ENCODE data around the gene ARHGAP6. TPM values are rescaled to one million over a fixed set of nuclear protein-coding genes. Genes with fewer than 3 reads are reported as not detected.

ARHGAP6 gene
- total RNA-seq, 4 donors from 2014 or later = 2.1 to 30.5 (median 4.9) TPM

DNA sequence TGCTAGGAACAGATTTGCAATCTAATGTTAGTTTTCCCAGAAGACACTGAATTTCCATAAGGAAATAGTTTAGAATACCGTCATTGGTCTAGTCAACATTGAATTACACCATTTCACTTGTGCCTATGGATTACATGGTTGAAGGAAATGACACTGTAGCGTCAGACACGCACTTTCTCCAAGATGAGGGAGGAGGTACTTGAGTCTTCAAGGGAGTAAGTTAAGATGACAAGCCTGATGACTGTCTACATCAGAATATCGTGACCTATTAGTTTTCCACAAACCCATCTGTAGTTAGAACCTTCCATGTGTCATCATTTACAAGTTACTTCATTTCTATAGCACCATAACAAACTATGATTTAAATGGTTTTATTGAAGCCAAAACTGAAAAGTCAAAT, 218.8 kb downstream of the ARHGAP6 start:
- no peak for DNase-seq
- Histone ChIP-seq H3K9me3 (no peaks in the 10 kb centered on the region), H3K27me3 (no peaks in the 10 kb centered on the region), H3K27ac (peak overlapping the region in 1 of 4 donors; percentile 22), H3K4me3 (no peak overlapping the region), H3K36me3 (no peaks in the 10 kb centered on the region), H3K4me1 (no peaks in the 10 kb centered on the region)
- no peak for TF ChIP-seq POLR2A (IDR thresholded peaks at IDR 0.05)
- TF ChIP-seq, protein P1, sequence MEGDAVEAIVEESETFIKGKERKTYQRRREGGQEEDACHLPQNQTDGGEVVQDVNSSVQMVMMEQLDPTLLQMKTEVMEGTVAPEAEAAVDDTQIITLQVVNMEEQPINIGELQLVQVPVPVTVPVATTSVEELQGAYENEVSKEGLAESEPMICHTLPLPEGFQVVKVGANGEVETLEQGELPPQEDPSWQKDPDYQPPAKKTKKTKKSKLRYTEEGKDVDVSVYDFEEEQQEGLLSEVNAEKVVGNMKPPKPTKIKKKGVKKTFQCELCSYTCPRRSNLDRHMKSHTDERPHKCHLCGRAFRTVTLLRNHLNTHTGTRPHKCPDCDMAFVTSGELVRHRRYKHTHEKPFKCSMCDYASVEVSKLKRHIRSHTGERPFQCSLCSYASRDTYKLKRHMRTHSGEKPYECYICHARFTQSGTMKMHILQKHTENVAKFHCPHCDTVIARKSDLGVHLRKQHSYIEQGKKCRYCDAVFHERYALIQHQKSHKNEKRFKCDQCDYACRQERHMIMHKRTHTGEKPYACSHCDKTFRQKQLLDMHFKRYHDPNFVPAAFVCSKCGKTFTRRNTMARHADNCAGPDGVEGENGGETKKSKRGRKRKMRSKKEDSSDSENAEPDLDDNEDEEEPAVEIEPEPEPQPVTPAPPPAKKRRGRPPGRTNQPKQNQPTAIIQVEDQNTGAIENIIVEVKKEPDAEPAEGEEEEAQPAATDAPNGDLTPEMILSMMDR (IDR thresholded peaks at IDR 0.05) = no peak

DNA sequence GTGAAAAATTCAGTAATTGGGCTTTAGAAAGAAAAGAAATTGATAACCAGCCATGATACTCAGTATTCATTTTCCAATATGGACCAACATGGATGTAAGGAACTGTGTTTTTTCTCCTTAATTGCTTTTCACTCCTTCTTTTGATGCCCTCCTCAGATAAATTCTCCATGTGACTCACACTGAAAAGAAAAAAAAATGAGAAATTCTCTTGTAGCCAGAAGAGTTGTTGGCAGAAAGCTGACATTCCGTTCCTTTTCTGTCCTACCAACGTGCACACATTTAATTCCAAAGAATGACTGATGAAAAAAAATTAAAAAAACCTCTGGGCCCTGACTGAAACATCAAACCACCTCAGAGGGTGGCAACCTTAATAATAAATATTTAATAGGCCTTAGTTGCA, 219.4 kb downstream of the ARHGAP6 start:
- H3K36me3 ChIP-seq = no peaks in the 10 kb centered on the region
- no peaks in the 10 kb centered on the region for H3K27me3 ChIP-seq
- H3K4me1 ChIP-seq = no peaks in the 10 kb centered on the region
- no peaks in the 10 kb centered on the region for H3K9me3 ChIP-seq
- no peak for DNase-seq
- H3K27ac ChIP-seq = no peak overlapping the region
- no peak overlapping the region for H3K4me3 ChIP-seq
- TF ChIP-seq, protein P1 (IDR thresholded peaks at IDR 0.05) = no peak
- TF ChIP-seq POLR2A (IDR thresholded peaks at IDR 0.05) = no peak

DNA sequence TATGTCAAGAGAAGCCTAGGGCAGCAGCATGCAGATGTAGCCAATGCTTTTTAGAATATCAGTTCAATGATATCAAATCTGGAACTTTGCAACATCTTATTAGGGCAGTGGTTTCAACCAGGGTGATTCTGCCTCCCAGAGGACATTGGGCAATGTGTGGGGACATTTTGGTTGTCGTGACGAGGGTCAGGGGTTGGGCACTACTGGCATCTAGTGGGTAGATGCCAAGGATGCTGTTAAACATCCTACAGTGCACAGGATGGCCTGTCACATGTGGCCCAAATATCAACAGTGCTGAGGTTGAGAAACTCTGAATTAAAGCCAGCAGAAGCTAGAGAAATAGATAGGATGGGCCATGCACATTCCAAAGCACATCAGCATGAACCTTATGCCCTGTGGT, 220.2 kb downstream of the ARHGAP6 start:
- H3K27me3 ChIP-seq = no peaks in the 10 kb centered on the region
- no peak for DNase-seq
- no peaks in the 10 kb centered on the region for H3K9me3 ChIP-seq
- H3K27ac ChIP-seq = no peak overlapping the region
- H3K36me3 ChIP-seq = no peaks in the 10 kb centered on the region
- no peak overlapping the region for H3K4me3 ChIP-seq
- no peaks in the 10 kb centered on the region for H3K4me1 ChIP-seq
- no peak for TF ChIP-seq POLR2A (IDR thresholded peaks at IDR 0.05)
- TF ChIP-seq, protein P1 (IDR thresholded peaks at IDR 0.05) = peak in 1 of 6 experiments; percentile 12

DNA sequence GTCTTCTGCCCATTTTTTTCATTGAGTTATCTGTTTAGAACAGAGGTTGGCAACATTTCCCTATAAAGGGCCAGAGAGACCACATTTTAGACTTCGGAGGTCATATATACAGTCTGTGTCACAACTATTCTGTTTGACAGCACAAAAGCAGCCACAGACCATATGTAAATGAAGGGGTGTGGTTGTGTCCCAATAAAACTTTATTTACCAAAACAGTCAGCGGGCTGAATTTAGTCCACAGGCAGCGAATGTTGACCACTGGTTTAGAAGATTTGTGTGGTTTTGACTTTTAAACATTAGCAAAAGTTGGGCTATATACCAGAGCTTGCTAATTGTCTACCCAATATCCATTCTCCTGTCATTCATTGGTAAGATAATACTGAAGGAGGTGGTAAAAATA, 221.7 kb downstream of the ARHGAP6 start:
- TF ChIP-seq POLR2A (IDR thresholded peaks at IDR 0.05) = no peak
- TF ChIP-seq, protein P1 (IDR thresholded peaks at IDR 0.05) = no peak
- Histone ChIP-seq H3K27me3 (no peaks in the 10 kb centered on the region), H3K4me3 (no peak overlapping the region), H3K36me3 (no peaks in the 10 kb centered on the region), H3K9me3 (no peaks in the 10 kb centered on the region), H3K27ac (no peak overlapping the region), H3K4me1 (no peaks in the 10 kb centered on the region)
- DNase-seq = no peak

DNA sequence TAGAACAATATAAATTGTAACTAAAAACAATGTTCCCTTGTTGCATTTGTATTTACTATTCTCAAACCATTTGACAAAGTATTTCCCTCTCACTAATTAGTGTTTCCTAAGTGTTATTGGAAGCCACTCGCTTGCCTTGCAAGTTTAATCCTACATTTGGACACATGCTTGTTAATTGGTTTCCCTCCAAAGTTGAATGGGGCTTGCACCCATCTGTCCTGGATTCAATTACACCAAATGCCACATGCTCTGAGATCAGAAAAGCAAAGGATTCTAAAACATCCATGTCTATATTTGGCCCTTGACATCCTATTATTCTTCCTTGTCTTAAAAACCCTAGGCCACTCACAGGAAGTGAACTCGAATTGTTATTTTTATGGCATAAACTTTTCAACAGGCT, 225.9 kb downstream of the ARHGAP6 start:
- DNase-seq = no peak
- H3K27ac ChIP-seq = no peak overlapping the region
- H3K27me3 ChIP-seq = no peaks in the 10 kb centered on the region
- H3K9me3 ChIP-seq = no peaks in the 10 kb centered on the region
- H3K4me1 ChIP-seq = no peaks in the 10 kb centered on the region
- H3K36me3 ChIP-seq = no peaks in the 10 kb centered on the region
- TF ChIP-seq POLR2A (IDR thresholded peaks at IDR 0.05) = no peak
- TF ChIP-seq, protein P1 (IDR thresholded peaks at IDR 0.05) = no peak
- no peak overlapping the region for H3K4me3 ChIP-seq

DNA sequence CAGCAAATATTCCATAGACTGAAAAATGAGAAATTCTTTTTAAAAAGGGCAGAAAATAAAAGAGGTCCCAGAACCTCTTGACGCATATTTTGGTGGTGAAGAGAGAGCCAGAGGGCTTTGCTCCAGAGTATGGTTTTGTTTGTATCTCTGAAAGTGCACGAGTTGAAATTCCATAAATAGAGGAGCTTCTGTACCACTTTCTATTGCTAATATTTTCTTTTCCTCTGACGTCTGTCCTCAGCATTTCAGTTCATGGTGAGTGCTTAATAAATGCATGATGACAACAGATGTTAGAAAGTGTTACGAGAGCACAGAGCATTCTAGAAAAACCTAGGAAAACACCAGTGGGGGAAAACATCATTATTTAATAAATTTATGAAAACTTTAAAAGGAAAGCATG, 227.0 kb downstream of the ARHGAP6 start:
- Histone ChIP-seq H3K4me1 (no peaks in the 10 kb centered on the region), H3K4me3 (no peak overlapping the region), H3K27ac (peak overlapping the region in 1 of 4 donors; percentile 42), H3K36me3 (no peaks in the 10 kb centered on the region), H3K9me3 (no peaks in the 10 kb centered on the region), H3K27me3 (no peaks in the 10 kb centered on the region)
- TF ChIP-seq, protein P1 (IDR thresholded peaks at IDR 0.05) = no peak
- TF ChIP-seq POLR2A (IDR thresholded peaks at IDR 0.05) = no peak
- DNase-seq = no peak

Data from Peyer's patch (tissue), 4 donors.